GM18519 (cell line): Measurements from ENCODE around the gene CDH13.

Experiments
- ATAC-seq: cut with Tn5 transposase; IDR thresholded peaks from one replicate; pipeline ENCODE4 v1.9.1; 2021; ENCODE audit warnings: mild to moderate bottlenecking, moderate library complexity; ENCODE audit not compliant: unreplicated experiment, low FRiP score

Gene CDH13

GRCh38 chr16:83136419-83136818, 509.6 kb downstream of the CDH13 start:
- no peak for ATAC-seq

- ATAC-seq = no peak
Measured at GRCh38 chr16:83136924-83137323, 510.2 kb downstream of the CDH13 start.

- ATAC-seq = no peak
Measured at GRCh38 chr16:83137326-83137781, 510.6 kb downstream of the CDH13 start.

GRCh38 chr16:83137894-83138293, 511.1 kb downstream of the CDH13 start:
- no peak for ATAC-seq

- ATAC-seq = no peak
Measured at GRCh38 chr16:83138512-83138911, 511.7 kb downstream of the CDH13 start.

- no peak for ATAC-seq
Measured at GRCh38 chr16:83138976-83139690, 512.4 kb downstream of the CDH13 start.

GRCh38 chr16:83143788-83144187, 517.0 kb downstream of the CDH13 start:
- ATAC-seq = no peak

- no peak for ATAC-seq
Measured at GRCh38 chr16:83145297-83145696, 518.5 kb downstream of the CDH13 start.

GRCh38 chr16:83147244-83147643, 520.5 kb downstream of the CDH13 start:
- no peak for ATAC-seq

- no peak for ATAC-seq
Measured at GRCh38 chr16:83158320-83158957, 531.7 kb downstream of the CDH13 start.

GRCh38 chr16:83159049-83159448, 532.3 kb downstream of the CDH13 start:
- ATAC-seq = no peak

GRCh38 chr16:83160287-83161020, 533.7 kb downstream of the CDH13 start:
- no peak for ATAC-seq

- ATAC-seq = no peak
Measured at GRCh38 chr16:83162791-83163190, 536.0 kb downstream of the CDH13 start.

- ATAC-seq = no peak
Measured at GRCh38 chr16:83164816-83165215, 538.0 kb downstream of the CDH13 start.

GRCh38 chr16:83171396-83171795, 544.6 kb downstream of the CDH13 start:
- ATAC-seq = no peak

- ATAC-seq = no peak
Measured at GRCh38 chr16:83174671-83175070, 547.9 kb downstream of the CDH13 start.

GRCh38 chr16:83176802-83177201, 550.0 kb downstream of the CDH13 start:
- no peak for ATAC-seq

GRCh38 chr16:83185902-83186301, 559.1 kb downstream of the CDH13 start:
- no peak for ATAC-seq

- no peak for ATAC-seq
Measured at GRCh38 chr16:83187405-83187804, 560.6 kb downstream of the CDH13 start.

GRCh38 chr16:83196796-83197195, 570.0 kb downstream of the CDH13 start:
- ATAC-seq = no peak

- ATAC-seq = no peak
Measured at GRCh38 chr16:83197450-83197849, 570.7 kb downstream of the CDH13 start.
